Measurements from ENCODE around the gene AP4M1.

- TF ChIP-seq, protein P1, sequence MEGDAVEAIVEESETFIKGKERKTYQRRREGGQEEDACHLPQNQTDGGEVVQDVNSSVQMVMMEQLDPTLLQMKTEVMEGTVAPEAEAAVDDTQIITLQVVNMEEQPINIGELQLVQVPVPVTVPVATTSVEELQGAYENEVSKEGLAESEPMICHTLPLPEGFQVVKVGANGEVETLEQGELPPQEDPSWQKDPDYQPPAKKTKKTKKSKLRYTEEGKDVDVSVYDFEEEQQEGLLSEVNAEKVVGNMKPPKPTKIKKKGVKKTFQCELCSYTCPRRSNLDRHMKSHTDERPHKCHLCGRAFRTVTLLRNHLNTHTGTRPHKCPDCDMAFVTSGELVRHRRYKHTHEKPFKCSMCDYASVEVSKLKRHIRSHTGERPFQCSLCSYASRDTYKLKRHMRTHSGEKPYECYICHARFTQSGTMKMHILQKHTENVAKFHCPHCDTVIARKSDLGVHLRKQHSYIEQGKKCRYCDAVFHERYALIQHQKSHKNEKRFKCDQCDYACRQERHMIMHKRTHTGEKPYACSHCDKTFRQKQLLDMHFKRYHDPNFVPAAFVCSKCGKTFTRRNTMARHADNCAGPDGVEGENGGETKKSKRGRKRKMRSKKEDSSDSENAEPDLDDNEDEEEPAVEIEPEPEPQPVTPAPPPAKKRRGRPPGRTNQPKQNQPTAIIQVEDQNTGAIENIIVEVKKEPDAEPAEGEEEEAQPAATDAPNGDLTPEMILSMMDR (tag by site-specific recombination; IDR thresholded peaks at IDR 0.05) = no peak
- TF ChIP-seq ZNF391 (tag by site-specific recombination; IDR thresholded peaks at IDR 0.05; ENCODE audit: borderline replicate concordance, low read depth) (no peak), HOXA7 (CRISPR knock-in tag; IDR thresholded peaks at IDR 0.05; ENCODE audit: borderline replicate concordance) (no peak), ZBTB1 (tag by site-specific recombination; IDR thresholded peaks at IDR 0.05) (no peak)
Observed at GRCh38 chr7:100080907-100081534, 20.4 kb upstream of the AP4M1 start.
